ENCODE data around the gene ZC3H10. TPM values are rescaled to one million over a fixed set of nuclear protein-coding genes. Genes with fewer than 3 reads are reported as not detected.

ZC3H10 gene
- total and polyA plus RNA-seq, 2 experiments from 2014 or later: 2.7 to 5.4 TPM

GRCh38 chr12:56122637-56123036 lies 4.6 kb downstream of the ZC3H10 start (continued):
- TF ChIP-seq JUNB (IDR thresholded peaks at IDR 0.05; ENCODE audit: unreplicated experiment) (no peak), ETS1 (IDR thresholded peaks at IDR 0.05) (no peak), ZNF331 (CRISPR knock-in tag; IDR thresholded peaks at IDR 0.05; ENCODE audit: low read depth) (no peak)

- DNase-seq (ENCODE audit: low spot score) (no peak), ATAC-seq (no peak)
- no peak overlapping the region for H3K4me3 ChIP-seq
- H3K4me1 ChIP-seq (ENCODE audit: insufficient read depth): peaks cover 16% of the 10 kb centered on the region
- H3K9me3 Mint-ChIP-seq: no peaks in the 10 kb centered on the region
- H4K20me1 ChIP-seq (replicated peaks; ENCODE audit: insufficient read depth): no peaks in the 10 kb centered on the region
- peaks cover 5% of the 10 kb centered on the region for H3K27me3 Mint-ChIP-seq (ENCODE audit: insufficient read depth, low read depth, poor library complexity)
- H3K9me2 ChIP-seq (ENCODE audit: insufficient read depth): no peaks in the 10 kb centered on the region
- H3K36me3 Mint-ChIP-seq (ENCODE audit: low read depth): peaks cover 16% of the 10 kb centered on the region
- H3K27me3 ChIP-seq (ENCODE audit: insufficient read depth): no peaks in the 10 kb centered on the region
- H3F3A ChIP-seq (replicated peaks; ENCODE audit: low read depth): peaks cover 4% of the 10 kb centered on the region; the same call in 1 of the 2 replicates
- H3K27ac Mint-ChIP-seq: peak overlapping the region; percentile 12; the same call in 1 of the 2 replicates
- no peak overlapping the region for H3K27ac ChIP-seq (ENCODE audit: low read depth)
- peaks cover 29% of the 10 kb centered on the region for H3K4me1 Mint-ChIP-seq
- no peak overlapping the region for H3K4me2 ChIP-seq
- no peak overlapping the region for H3K4me3 Mint-ChIP-seq
- no peaks in the 10 kb centered on the region for H3K36me3 ChIP-seq (ENCODE audit: insufficient read depth)
- H2AFZ ChIP-seq: no peak overlapping the region
- 0 out of 2 replicates have a peak, but pooled peaks cover 4% of the 10 kb centered on the region for H3K79me2 ChIP-seq (replicated peaks; ENCODE audit: insufficient read depth)
- TF ChIP-seq NANOG (IDR thresholded peaks at IDR 0.05; ENCODE audit: borderline replicate concordance) (no peak), JUNB (IDR thresholded peaks at IDR 0.05; ENCODE audit: unreplicated experiment) (no peak), CREB1 (CRISPR knock-in tag; IDR thresholded peaks at IDR 0.05; ENCODE audit: low read depth) (no peak), REST (IDR thresholded peaks at IDR 0.05; ENCODE audit: unreplicated experiment) (no peak), STAT1 (IDR thresholded peaks at IDR 0.05; ENCODE audit: unreplicated experiment) (no peak), EZH2 (IDR thresholded peaks at IDR 0.05; ENCODE audit: low read depth, unreplicated experiment) (no peak), ZNF114 (CRISPR knock-in tag; IDR thresholded peaks at IDR 0.05) (no peak), POLR2AphosphoS5 (IDR thresholded peaks at IDR 0.05; ENCODE audit: low read depth) (no peak), ETS1 (IDR thresholded peaks at IDR 0.05) (no peak)
- TF ChIP-seq, protein P1, sequence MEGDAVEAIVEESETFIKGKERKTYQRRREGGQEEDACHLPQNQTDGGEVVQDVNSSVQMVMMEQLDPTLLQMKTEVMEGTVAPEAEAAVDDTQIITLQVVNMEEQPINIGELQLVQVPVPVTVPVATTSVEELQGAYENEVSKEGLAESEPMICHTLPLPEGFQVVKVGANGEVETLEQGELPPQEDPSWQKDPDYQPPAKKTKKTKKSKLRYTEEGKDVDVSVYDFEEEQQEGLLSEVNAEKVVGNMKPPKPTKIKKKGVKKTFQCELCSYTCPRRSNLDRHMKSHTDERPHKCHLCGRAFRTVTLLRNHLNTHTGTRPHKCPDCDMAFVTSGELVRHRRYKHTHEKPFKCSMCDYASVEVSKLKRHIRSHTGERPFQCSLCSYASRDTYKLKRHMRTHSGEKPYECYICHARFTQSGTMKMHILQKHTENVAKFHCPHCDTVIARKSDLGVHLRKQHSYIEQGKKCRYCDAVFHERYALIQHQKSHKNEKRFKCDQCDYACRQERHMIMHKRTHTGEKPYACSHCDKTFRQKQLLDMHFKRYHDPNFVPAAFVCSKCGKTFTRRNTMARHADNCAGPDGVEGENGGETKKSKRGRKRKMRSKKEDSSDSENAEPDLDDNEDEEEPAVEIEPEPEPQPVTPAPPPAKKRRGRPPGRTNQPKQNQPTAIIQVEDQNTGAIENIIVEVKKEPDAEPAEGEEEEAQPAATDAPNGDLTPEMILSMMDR (conservative IDR thresholded peaks at IDR 0.05; ENCODE audit: low read depth in 2 of 2): no peak
- TF ChIP-seq, protein P2, sequence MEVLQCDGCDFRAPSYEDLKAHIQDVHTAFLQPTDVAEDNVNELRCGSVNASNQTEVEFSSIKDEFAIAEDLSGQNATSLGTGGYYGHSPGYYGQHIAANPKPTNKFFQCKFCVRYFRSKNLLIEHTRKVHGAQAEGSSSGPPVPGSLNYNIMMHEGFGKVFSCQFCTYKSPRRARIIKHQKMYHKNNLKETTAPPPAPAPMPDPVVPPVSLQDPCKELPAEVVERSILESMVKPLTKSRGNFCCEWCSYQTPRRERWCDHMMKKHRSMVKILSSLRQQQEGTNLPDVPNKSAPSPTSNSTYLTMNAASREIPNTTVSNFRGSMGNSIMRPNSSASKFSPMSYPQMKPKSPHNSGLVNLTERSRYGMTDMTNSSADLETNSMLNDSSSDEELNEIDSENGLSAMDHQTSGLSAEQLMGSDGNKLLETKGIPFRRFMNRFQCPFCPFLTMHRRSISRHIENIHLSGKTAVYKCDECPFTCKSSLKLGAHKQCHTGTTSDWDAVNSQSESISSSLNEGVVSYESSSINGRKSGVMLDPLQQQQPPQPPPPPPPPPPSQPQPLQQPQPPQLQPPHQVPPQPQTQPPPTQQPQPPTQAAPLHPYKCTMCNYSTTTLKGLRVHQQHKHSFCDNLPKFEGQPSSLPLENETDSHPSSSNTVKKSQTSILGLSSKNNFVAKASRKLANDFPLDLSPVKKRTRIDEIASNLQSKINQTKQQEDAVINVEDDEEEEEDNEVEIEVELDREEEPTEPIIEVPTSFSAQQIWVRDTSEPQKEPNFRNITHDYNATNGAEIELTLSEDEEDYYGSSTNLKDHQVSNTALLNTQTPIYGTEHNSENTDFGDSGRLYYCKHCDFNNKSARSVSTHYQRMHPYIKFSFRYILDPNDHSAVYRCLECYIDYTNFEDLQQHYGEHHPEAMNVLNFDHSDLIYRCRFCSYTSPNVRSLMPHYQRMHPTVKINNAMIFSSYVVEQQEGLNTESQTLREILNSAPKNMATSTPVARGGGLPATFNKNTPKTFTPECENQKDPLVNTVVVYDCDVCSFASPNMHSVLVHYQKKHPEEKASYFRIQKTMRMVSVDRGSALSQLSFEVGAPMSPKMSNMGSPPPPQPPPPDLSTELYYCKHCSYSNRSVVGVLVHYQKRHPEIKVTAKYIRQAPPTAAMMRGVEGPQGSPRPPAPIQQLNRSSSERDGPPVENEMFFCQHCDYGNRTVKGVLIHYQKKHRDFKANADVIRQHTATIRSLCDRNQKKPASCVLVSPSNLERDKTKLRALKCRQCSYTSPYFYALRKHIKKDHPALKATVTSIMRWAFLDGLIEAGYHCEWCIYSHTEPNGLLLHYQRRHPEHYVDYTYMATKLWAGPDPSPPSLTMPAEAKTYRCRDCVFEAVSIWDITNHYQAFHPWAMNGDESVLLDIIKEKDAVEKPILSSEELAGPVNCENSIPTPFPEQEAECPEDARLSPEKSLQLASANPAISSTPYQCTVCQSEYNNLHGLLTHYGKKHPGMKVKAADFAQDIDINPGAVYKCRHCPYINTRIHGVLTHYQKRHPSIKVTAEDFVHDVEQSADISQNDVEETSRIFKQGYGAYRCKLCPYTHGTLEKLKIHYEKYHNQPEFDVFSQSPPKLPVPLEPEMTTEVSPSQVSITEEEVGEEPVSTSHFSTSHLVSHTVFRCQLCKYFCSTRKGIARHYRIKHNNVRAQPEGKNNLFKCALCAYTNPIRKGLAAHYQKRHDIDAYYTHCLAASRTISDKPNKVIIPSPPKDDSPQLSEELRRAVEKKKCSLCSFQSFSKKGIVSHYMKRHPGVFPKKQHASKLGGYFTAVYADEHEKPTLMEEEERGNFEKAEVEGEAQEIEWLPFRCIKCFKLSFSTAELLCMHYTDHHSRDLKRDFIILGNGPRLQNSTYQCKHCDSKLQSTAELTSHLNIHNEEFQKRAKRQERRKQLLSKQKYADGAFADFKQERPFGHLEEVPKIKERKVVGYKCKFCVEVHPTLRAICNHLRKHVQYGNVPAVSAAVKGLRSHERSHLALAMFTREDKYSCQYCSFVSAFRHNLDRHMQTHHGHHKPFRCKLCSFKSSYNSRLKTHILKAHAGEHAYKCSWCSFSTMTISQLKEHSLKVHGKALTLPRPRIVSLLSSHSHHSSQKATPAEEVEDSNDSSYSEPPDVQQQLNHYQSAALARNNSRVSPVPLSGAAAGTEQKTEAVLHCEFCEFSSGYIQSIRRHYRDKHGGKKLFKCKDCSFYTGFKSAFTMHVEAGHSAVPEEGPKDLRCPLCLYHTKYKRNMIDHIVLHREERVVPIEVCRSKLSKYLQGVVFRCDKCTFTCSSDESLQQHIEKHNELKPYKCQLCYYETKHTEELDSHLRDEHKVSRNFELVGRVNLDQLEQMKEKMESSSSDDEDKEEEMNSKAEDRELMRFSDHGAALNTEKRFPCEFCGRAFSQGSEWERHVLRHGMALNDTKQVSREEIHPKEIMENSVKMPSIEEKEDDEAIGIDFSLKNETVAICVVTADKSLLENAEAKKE (CRISPR knock-in tag; IDR thresholded peaks at IDR 0.05): no peak
Measured at GRCh38 chr12:56124133-56124532, 6.1 kb downstream of the ZC3H10 start.
